DOHH2 (cell line): ENCODE results near the gene NUP42.

Experiments used
- EZH2phosphoT487 ChIP-seq: fragments of 200-600 bp; sonication (generic); IDR thresholded peaks from 2 replicates; pipeline ENCODE4 v1.6.1; 2017; ENCODE audit warnings: borderline replicate concordance, mild to moderate bottlenecking, antibody characterized with exemption, low read length, moderate library complexity, mixed read lengths
- TF ChIP-seq, protein P1 (sequence below): fragments of 200-600 bp; sonication (generic); IDR thresholded peaks from one replicate; pipeline ENCODE4 v1.5.1; 2014; ENCODE audit warnings: antibody characterized with exemption, mild to moderate bottlenecking, low read depth, low read length; ENCODE audit not compliant: poor library complexity, severe bottlenecking

DNA sequence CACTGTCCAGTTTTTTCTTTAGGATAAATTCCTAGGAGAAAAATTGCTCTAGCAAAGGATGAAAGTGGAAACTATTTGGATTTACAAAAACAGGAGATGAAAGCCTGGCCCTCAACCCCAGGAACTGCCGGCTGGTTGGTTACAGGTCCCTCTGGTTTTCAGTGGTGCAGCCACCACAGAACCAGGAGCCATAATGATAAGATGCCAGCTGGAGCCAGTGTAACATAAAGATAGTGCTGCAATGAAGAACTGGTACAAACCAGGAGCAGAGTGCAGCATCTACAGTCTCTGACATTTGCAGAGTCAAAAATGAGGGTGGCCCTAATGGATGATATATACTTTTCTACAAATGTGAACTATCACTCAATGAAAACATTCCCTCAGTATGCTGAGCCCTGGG is 20.4 kb upstream of the NUP42 start:
- TF ChIP-seq, protein P1, sequence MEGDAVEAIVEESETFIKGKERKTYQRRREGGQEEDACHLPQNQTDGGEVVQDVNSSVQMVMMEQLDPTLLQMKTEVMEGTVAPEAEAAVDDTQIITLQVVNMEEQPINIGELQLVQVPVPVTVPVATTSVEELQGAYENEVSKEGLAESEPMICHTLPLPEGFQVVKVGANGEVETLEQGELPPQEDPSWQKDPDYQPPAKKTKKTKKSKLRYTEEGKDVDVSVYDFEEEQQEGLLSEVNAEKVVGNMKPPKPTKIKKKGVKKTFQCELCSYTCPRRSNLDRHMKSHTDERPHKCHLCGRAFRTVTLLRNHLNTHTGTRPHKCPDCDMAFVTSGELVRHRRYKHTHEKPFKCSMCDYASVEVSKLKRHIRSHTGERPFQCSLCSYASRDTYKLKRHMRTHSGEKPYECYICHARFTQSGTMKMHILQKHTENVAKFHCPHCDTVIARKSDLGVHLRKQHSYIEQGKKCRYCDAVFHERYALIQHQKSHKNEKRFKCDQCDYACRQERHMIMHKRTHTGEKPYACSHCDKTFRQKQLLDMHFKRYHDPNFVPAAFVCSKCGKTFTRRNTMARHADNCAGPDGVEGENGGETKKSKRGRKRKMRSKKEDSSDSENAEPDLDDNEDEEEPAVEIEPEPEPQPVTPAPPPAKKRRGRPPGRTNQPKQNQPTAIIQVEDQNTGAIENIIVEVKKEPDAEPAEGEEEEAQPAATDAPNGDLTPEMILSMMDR = no peak
- no peak for TF ChIP-seq EZH2phosphoT487
